SK-N-MC (cell line): ENCODE data around the gene MPO.

Source experiments
- DNase-seq: peaks from one replicate; pipeline ENCODE4 v3.0.0-alpha.2; 2011; ENCODE audit warnings: low read depth, low spot score
- H3K27ac ChIP-seq: fragments of 200-600 bp; sonication (generic); 2 replicates; pipeline ENCODE4 v1.5.1; 2016; ENCODE audit warnings: mixed run types
- H3K36me3 ChIP-seq: fragments of 200-600 bp; sonication (generic); 2 replicates; pipeline ENCODE4 v1.6.1; 2017; ENCODE audit warnings: antibody characterized with exemption, low read length, mixed read lengths; ENCODE audit not compliant: insufficient read depth
- H3K4me3 ChIP-seq: fragments of 200-600 bp; sonication (generic); 2 replicates; pipeline ENCODE4 v1.5.1; 2016
- H3K9ac ChIP-seq: fragments of 200-600 bp; sonication (generic); 2 replicates; pipeline ENCODE4 v1.8.0; 2017; ENCODE audit warnings: mixed run types, mixed read lengths; ENCODE audit not compliant: insufficient read length
- H3K9me3 ChIP-seq: fragments of 200-600 bp; sonication (generic); 2 replicates; pipeline ENCODE4 v1.6.1; 2017; ENCODE audit warnings: low read depth, mild to moderate bottlenecking, antibody characterized with exemption, low read length, moderate library complexity, mixed read lengths
- EZH2 ChIP-seq: fragments of 200-600 bp; sonication (generic); IDR thresholded peaks from one replicate; pipeline ENCODE4 v1.6.1; 2017; ENCODE audit warnings: antibody characterized with exemption
- FOXP2 ChIP-seq: optimal IDR thresholded peaks from 2 replicates; pipeline ENCODE3; 2011; ENCODE audit warnings: mild to moderate bottlenecking, moderate library complexity; ENCODE audit not compliant: insufficient read depth; ENCODE audit errors: extremely low read length, control extremely low read depth
- POLR2AphosphoS5 ChIP-seq: IDR thresholded peaks from 2 replicates; pipeline ENCODE4 v1.6.1; 2012; ENCODE audit warnings: mild to moderate bottlenecking, low read depth, low read length, borderline replicate concordance

Gene MPO

DNA sequence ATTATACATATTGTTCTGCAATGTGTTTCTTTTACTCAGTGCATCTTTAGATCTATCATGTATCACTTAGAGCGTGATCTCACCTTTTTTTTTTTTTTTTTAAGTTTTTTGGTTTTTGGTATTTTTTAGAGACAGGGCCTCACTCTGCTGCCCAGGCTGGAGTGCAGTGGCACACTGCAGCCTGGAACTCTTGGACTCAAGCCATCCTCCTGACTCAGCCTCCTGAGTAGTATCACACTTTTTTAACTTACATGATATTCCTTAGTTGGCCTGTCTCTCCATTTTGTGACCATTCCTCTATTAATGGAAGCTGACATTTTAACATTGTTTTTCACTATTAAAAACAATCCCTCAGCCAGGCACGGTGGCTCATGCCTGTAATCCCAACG lies 4.7 kb upstream of the MPO start:
- H3K9ac ChIP-seq = peak overlapping the region; percentile 59
- no peaks in the 10 kb centered on the region for H3K9me3 ChIP-seq
- H3K4me3 ChIP-seq = peak overlapping the region; percentile 44; the same call in 1 of the 2 replicates
- DNase-seq = no peak
- peak overlapping the region; percentile 88 for H3K27ac ChIP-seq
- no peaks in the 10 kb centered on the region for H3K36me3 ChIP-seq
- TF ChIP-seq EZH2 = no peak
- TF ChIP-seq FOXP2 = no peak
- no peak for TF ChIP-seq POLR2AphosphoS5

DNA sequence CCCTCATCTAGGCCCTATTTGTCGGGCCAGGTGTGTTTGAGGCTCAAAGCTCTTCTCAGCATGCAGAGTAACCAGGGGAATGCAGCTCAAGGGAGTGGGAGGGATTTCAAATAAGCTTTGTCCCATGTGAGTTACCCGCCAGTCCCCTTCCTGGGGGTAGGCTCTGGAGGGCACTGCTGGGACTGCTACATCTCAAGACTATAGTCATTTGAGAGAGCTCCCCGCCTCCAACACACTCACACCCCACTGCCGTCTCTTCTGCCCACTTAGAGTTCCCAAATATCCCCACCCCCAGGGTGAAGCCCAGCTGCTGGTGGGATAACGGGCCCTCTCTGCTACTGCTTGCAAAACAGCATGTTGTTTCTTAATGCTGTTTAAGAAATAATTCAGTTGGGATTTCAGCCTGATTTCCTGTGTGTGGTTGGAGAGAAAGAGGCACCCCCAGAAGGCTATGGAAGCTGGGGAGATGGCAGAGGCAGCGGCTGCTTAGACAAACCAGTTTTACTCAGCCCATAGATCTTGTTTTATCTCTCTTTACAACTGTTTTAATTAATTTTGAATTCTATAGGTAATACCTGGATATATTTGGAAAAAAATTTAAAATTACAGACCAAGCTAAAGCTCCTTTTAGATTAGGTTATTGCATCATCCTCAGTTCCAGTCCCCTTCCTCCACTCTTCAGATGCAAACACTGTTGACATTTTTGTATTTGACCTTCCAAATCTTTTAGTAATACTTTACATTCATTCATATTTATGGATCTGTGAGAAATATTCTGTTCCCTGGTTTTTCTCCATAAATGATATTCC lies 4.1 kb upstream of the MPO start:
- TF ChIP-seq POLR2AphosphoS5 = no peak
- no peak for TF ChIP-seq EZH2
- TF ChIP-seq FOXP2 = no peak
- Histone ChIP-seq H3K9me3 (no peaks in the 10 kb centered on the region), H3K4me3 (peak overlapping the region; percentile 44; the same call in 1 of the 2 replicates), H3K27ac (peak overlapping the region; percentile 88), H3K36me3 (no peaks in the 10 kb centered on the region), H3K9ac (peak overlapping the region; percentile 59)
- peak; percentile 48 for DNase-seq

DNA sequence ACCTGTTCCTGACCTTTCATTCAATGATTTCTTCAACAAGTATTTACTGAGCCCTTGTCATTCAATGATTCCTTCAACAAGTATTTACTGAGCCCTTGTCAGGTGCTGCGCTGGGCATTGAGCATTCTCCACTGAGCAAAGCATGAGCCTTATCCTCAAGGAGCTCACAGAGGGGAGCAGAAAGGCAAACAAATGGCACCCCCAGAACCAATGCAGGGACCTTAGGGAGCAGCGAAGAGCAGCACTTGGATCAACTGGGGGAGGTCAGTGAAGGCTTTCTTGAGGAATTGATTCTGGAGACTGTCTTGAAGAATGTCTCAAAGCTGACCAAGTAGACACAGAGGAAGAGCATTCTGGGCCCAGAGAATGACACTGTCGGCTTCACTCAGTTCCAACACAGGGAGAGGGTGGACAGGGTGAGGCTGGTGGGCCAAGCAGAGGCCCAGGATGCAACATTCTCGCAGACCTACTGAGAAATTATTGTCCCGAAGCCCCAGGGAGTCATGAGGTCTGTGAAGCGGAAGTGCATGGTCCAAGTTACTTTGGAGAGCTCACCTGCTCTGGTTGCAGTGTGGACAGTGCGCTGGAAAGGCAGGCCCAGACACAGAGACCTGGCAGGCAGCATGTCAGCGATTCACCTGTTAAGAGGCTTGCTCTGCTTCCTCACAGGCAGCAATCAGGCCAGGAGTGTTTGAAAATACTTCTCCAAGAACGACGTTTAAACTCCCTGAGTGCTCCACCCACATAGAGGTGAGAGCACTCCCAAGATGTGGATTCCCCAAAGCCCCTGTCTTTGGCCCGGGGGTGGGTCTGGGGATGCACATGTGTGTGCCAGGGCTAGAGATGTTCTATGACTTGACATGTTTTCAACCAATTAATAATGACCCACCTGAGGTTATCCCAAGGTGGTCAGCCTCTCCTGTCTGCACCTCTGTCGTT lies 3.2 kb upstream of the MPO start:
- TF ChIP-seq POLR2AphosphoS5 (no peak), EZH2 (no peak), FOXP2 (no peak)
- Histone ChIP-seq H3K27ac (no peak overlapping the region), H3K36me3 (no peaks in the 10 kb centered on the region), H3K9me3 (no peaks in the 10 kb centered on the region), H3K4me3 (no peak overlapping the region), H3K9ac (no peak overlapping the region)
- DNase-seq = no peak

DNA sequence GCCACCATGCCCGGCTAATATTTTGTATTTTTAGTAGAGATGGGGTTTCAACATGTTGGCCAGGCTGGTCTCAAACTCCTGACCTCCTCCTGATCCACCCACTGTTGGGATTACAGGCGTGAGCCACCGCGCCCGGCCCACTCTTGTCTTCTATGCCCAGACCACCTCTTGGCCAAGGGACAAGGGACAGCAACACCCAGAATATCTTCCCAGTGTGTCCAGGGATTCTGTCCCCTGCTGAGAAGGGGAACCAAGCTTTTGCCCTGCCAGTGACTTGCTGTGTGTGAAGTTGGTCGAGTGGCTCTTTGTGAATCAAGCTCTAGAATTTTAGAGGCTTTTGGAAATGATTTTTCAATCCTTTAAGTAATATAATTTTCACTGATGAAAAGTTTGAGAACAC lies 1.7 kb upstream of the MPO start:
- Histone ChIP-seq H3K4me3 (no peak overlapping the region), H3K36me3 (no peaks in the 10 kb centered on the region)
- DNase-seq = no peak

DNA sequence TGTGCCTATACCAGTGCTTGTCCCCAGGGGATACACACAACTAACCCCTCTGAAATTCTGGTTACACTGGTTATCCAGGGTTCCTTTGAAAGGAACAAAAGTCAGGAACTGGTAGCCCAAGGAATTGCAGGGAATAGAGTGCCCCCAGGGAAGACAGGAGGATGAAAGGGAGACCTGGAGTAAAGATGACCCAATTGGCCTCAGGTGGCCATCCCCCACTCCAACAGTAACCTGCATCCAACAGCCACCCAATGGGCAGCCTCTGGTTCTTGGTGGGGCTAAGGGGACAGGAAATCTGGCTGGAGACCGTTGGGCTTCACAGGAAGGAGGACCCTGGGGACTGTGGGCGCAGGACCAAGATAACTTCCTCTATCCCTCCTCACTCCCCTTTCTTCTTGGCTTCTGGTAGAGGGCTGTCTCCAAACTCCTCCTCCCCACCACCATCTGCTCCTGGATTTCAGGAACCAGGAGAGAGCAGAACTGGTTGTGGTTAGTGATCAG lies 826 bp upstream of the MPO start:
- H3K4me3 ChIP-seq = no peak overlapping the region
- DNase-seq = no peak

More for the DNA sequence above, 1.7 kb upstream of the MPO start:
- H3K9ac ChIP-seq = no peak overlapping the region
- H3K9me3 ChIP-seq = no peaks in the 10 kb centered on the region
- TF ChIP-seq POLR2AphosphoS5 (no peak), FOXP2 (no peak), EZH2 (no peak)
- no peak overlapping the region for H3K27ac ChIP-seq

DNA sequence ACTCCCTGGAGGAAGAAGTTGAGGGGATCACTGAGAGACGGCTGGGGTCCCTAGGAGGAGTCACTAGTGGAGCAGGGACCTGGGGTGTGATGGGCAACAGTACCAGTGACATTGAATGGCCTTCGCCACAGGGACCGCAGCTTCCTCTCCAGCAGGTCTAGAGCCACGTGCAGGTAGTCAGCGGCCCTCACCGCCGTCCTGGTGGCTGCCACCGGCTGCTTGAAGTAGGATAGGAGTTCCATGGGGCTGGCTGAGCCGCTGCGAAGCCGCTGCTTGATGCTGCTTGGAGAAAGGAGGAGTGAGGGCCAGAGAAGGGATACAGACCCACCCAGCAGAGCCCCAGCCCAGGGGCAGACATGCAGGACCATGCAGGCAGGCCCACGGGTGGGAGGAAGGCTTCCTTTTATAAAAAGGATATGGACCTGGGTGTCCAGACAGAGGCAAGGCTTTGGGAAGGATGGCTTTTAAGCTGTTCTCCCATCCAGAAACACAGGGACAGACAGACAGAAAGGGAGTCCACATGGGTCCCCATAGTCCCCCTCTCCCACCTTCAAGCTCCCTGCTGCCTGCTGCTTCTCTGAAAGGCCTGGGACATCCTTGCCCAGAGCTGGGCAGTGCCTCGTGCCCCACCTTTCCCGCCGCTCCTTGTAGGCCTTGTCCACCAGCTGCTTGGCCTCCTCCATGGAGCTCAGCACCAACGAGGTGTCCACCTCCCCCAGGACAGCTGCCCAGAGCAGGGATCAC lies 827 bp downstream of the MPO start:
- no peaks in the 10 kb centered on the region for H3K9me3 ChIP-seq
- TF ChIP-seq FOXP2 = no peak
- TF ChIP-seq POLR2AphosphoS5 = no peak
- no peak for TF ChIP-seq EZH2
- no peak for DNase-seq
- H3K27ac ChIP-seq = no peak overlapping the region
- H3K36me3 ChIP-seq = no peaks in the 10 kb centered on the region
- H3K9ac ChIP-seq = no peak overlapping the region
- H3K4me3 ChIP-seq = no peak overlapping the region

More for the DNA sequence above, 826 bp upstream of the MPO start:
- Histone ChIP-seq H3K9ac (no peak overlapping the region), H3K27ac (no peak overlapping the region), H3K9me3 (no peaks in the 10 kb centered on the region), H3K36me3 (no peaks in the 10 kb centered on the region)
- TF ChIP-seq EZH2 (no peak), POLR2AphosphoS5 (no peak), FOXP2 (no peak)

DNA sequence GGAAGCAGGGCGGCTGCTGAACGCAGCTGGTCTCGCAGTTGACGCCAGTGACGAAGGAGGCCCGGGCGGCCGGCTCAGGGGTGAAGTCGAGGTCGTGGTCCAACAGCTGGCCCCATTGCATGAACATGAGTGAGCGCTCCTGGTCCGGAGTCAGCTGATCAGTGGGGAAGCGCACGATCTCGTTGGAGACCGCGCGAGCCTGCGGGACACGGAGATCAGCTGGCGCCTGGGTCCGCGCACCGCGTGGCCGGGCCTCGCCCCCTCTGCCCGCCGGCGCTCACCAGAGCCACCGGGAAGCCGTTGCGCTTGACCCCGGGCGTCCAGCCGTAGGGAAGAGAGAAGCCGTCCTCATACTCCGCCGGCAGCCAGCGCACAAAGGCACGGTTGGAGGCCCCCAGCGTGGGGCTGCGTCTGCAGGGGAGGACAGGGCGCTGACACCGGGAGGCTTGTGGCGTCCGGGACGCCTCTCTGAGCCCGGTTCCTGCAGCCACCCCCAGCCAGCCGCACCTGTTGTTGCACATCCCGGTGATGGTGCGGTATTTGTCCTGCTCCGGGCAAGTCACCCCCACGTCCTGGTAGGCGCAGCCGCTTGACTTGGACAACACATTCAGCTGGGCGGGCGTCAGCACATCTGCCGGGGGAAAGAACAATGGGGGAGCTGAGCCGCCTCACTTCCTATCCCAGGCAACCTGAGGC lies 1.6 kb downstream of the MPO start:
- Histone ChIP-seq H3K4me3 (no peak overlapping the region), H3K9me3 (no peaks in the 10 kb centered on the region), H3K36me3 (no peaks in the 10 kb centered on the region), H3K27ac (no peak overlapping the region), H3K9ac (no peak overlapping the region)
- no peak for TF ChIP-seq POLR2AphosphoS5
- no peak for TF ChIP-seq EZH2
- TF ChIP-seq FOXP2 = no peak
- DNase-seq = no peak
